WTC11 (cell line): ENCODE measurements around the gene LHB.
"Not testable (repeated sequence)": the region's sequence is repeated elsewhere in the genome, so short reads cannot be mapped to it uniquely, and the experiment has no call there.

Experiments used
- TF ChIP-seq, protein P1 (sequence below): fragments of 250-450 bp; sonication (Bioruptor Pico); IDR thresholded peaks from 2 replicates; pipeline ENCODE4 v1.9.0; 2021; ENCODE audit warnings: mild to moderate bottlenecking
- TF ChIP-seq, protein P2 (sequence below): fragments of 200-600 bp; IDR thresholded peaks from 2 replicates; pipeline ENCODE4 v1.8.0; 2022; ENCODE audit warnings: antibody characterized with exemption
- TF ChIP-seq, protein P3 (sequence below): sonication (generic); formaldehyde crosslinking; IDR thresholded peaks from 2 replicates; pipeline ENCODE4 v1.8.0; 2022; ENCODE audit warnings: mild to moderate bottlenecking, missing genetic modification reagents

DNA sequence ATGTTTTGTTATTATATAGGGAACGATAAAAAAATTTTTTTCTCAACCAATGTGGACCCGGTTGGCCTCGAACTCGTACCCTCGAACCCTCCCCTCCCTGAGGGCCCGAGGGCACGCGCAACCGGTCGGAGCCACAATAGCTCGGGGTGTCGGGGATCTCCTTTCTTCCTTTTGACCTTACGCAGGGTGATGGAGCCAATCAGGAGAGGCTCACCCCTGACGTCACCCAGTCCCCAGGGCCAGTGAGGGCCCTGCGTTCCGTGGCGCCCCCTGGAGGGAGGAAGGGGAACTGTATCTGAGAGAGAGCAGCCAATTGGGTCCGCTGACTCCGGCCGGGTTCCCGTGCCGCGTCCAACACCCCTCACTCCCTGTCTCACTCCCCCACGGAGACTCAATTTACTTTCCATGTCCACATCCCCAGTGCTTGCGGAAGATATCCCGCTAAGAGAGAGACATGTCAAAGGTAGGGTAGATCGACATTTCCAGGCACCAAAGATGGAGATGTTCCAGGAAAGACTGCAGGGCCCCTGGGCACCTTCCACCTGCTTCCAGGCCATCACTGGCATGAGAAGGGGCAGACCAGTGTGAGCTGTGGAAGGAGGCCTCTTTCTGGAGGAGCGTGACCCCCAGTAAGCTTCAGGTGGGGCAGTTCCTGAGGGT is 14.9 kb upstream of the LHB start, which contains the start of gene CGB2:
- TF ChIP-seq, protein P1, sequence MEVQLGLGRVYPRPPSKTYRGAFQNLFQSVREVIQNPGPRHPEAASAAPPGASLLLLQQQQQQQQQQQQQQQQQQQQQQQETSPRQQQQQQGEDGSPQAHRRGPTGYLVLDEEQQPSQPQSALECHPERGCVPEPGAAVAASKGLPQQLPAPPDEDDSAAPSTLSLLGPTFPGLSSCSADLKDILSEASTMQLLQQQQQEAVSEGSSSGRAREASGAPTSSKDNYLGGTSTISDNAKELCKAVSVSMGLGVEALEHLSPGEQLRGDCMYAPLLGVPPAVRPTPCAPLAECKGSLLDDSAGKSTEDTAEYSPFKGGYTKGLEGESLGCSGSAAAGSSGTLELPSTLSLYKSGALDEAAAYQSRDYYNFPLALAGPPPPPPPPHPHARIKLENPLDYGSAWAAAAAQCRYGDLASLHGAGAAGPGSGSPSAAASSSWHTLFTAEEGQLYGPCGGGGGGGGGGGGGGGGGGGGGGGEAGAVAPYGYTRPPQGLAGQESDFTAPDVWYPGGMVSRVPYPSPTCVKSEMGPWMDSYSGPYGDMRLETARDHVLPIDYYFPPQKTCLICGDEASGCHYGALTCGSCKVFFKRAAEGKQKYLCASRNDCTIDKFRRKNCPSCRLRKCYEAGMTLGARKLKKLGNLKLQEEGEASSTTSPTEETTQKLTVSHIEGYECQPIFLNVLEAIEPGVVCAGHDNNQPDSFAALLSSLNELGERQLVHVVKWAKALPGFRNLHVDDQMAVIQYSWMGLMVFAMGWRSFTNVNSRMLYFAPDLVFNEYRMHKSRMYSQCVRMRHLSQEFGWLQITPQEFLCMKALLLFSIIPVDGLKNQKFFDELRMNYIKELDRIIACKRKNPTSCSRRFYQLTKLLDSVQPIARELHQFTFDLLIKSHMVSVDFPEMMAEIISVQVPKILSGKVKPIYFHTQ, result not testable (repeated sequence)
- TF ChIP-seq, protein P2, sequence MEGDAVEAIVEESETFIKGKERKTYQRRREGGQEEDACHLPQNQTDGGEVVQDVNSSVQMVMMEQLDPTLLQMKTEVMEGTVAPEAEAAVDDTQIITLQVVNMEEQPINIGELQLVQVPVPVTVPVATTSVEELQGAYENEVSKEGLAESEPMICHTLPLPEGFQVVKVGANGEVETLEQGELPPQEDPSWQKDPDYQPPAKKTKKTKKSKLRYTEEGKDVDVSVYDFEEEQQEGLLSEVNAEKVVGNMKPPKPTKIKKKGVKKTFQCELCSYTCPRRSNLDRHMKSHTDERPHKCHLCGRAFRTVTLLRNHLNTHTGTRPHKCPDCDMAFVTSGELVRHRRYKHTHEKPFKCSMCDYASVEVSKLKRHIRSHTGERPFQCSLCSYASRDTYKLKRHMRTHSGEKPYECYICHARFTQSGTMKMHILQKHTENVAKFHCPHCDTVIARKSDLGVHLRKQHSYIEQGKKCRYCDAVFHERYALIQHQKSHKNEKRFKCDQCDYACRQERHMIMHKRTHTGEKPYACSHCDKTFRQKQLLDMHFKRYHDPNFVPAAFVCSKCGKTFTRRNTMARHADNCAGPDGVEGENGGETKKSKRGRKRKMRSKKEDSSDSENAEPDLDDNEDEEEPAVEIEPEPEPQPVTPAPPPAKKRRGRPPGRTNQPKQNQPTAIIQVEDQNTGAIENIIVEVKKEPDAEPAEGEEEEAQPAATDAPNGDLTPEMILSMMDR, result peak; percentile 92
- TF ChIP-seq, protein P3, sequence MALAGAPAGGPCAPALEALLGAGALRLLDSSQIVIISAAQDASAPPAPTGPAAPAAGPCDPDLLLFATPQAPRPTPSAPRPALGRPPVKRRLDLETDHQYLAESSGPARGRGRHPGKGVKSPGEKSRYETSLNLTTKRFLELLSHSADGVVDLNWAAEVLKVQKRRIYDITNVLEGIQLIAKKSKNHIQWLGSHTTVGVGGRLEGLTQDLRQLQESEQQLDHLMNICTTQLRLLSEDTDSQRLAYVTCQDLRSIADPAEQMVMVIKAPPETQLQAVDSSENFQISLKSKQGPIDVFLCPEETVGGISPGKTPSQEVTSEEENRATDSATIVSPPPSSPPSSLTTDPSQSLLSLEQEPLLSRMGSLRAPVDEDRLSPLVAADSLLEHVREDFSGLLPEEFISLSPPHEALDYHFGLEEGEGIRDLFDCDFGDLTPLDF (CRISPR knock-in tag), result not testable (repeated sequence)
